Psoas muscle (tissue), 8 donors: ENCODE measurements around the gene TRIP10. TPM values are rescaled to one million over a fixed set of nuclear protein-coding genes. Genes with fewer than 3 reads are reported as not detected.

Source experiments
- ATAC-seq, 4 donors: fragments of 200-7000 bp; cut with Tn5 transposase; one replicate each; pipeline ENCODE4 v1.9.1; 2020; ENCODE audit warnings: moderate library complexity in 3 of 4, mild to moderate bottlenecking in 2 of 4
- DNase-seq, 2 donors: peaks; one replicate each; pipeline ENCODE4 v3.0.0-alpha.2; 2020
- H3K27ac ChIP-seq: fragments of 200-600 bp; one replicate; pipeline ENCODE4 v1.8.0; 2022
- H3K27me3 ChIP-seq, 3 donors: fragments of 200-600 bp in 1 of 3; one replicate each; pipeline versions ENCODE4 v1.6.1 to v1.8.0; 2013 to 2022; ENCODE audit warnings: low read length in 2 of 3, mild to moderate bottlenecking in 2 of 3, moderate library complexity in 1 of 3; ENCODE audit not compliant: insufficient read depth in 3 of 3
- H3K36me3 ChIP-seq, 2 donors: fragments of 200-600 bp in 1 of 2; one replicate each; pipeline versions ENCODE4 v1.6.1 to v1.8.0; 2013 to 2022; ENCODE audit warnings: low read depth in 1 of 2, mild to moderate bottlenecking in 1 of 2, moderate library complexity in 1 of 2; ENCODE audit not compliant: insufficient read depth in 1 of 2
- H3K4me1 ChIP-seq: fragments of 200-600 bp; one replicate; pipeline ENCODE4 v1.8.0; 2022
- H3K4me3 ChIP-seq: fragments of 200-600 bp; one replicate; pipeline ENCODE4 v1.8.0; 2022; ENCODE audit warnings: mild to moderate bottlenecking
- H3K9me3 ChIP-seq: fragments of 200-600 bp; one replicate; pipeline ENCODE4 v1.8.0; 2022
- WGBS, 3 donors: extraction: QIAGEN DNeasy Blood & Tissue Kit; methylation state at CpG; one replicate each; pipeline versions ENCODE4 v1.1.6 to v1.1.7; 2013; 5-methylcytosine and 5-hydroxymethylcytosine counted together
- intact Hi-C, 2 donors: fragments of 100-400 bp; cut with DNase I; formaldehyde crosslinking; loops; one replicate each; pipeline versions ENCODE4 v1.11.0 to v1.14.2; 2022
- polyA plus RNA-seq, 3 donors: library from polyadenylated mRNA; stranded (reverse); fragments of 200-250 nt; gene quantifications; one replicate each; pipeline ENCODE4 v1.2.3, GENCODE V29; 2013
- total RNA-seq, 4 donors: library from RNA; stranded (reverse); fragmentation: NEBNext Ultra II Directional in 2 of 4; extraction: Animal tissue kit (Norgen Biotek cat#: 25700) in 2 of 4; gene quantifications; one replicate each; pipeline versions ENCODE4 v1.2.1 to v1.2.4, GENCODE V29; 2021 to 2023
- TF ChIP-seq, protein P1 (sequence below): fragments of 200-600 bp; IDR thresholded peaks from one replicate; pipeline ENCODE4 v1.8.0; 2022; ENCODE audit warnings: antibody characterized with exemption
- donor health status: healthy with polysubstance abuse.
- donor health status: DM: no; HTN: no; CAD: no; lungs with moderate emphysema.
- donor health status: Bipolar disorder and iron deficiency.
- donor health status: healthy.
- donor health status: DM: yes; HTN: yes; CAD: no.
- donor health status: DM: no; HTN: no; CAD: no.
- donor health status: DM: no; HTN: no; CAD: no.
- donor health status: DM: yes; HTN: yes; CAD: no.

TRIP10 gene
- total and polyA plus RNA-seq, 7 donors, result 104 to 297 (median 230) TPM

GRCh38 chr19:6750062-6750461 lies 10.6 kb downstream of the TRIP10 start:
- peak; percentile 67 to 84 for DNase-seq

GRCh38 chr19:6751189-6751588 lies 11.7 kb downstream of the TRIP10 start:
- peak in 1 of 2 donors; percentile 31 for DNase-seq

More at GRCh38 chr19:6750062-6750461, 10.6 kb downstream of the TRIP10 start:
- intact Hi-C loops, result no loop called here
- WGBS, 3 donors, result 61 to 64% (median 64%) methylated on average over 18 to 20 of the region's 20 CpGs
- TF ChIP-seq, protein P1, sequence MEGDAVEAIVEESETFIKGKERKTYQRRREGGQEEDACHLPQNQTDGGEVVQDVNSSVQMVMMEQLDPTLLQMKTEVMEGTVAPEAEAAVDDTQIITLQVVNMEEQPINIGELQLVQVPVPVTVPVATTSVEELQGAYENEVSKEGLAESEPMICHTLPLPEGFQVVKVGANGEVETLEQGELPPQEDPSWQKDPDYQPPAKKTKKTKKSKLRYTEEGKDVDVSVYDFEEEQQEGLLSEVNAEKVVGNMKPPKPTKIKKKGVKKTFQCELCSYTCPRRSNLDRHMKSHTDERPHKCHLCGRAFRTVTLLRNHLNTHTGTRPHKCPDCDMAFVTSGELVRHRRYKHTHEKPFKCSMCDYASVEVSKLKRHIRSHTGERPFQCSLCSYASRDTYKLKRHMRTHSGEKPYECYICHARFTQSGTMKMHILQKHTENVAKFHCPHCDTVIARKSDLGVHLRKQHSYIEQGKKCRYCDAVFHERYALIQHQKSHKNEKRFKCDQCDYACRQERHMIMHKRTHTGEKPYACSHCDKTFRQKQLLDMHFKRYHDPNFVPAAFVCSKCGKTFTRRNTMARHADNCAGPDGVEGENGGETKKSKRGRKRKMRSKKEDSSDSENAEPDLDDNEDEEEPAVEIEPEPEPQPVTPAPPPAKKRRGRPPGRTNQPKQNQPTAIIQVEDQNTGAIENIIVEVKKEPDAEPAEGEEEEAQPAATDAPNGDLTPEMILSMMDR, result no peak
- Histone ChIP-seq H3K36me3 (peaks cover 4 to 76% of the 10 kb centered on the region in 2 donors), H3K9me3 (no peaks in the 10 kb centered on the region), H3K27me3 (no peaks in the 10 kb centered on the region), H3K4me3 (no peak overlapping the region), H3K4me1 (peaks cover 30% of the 10 kb centered on the region), H3K27ac (peak overlapping the region; percentile 9)
- no peak for ATAC-seq

GRCh38 chr19:6752256-6753177 lies 13.0 kb downstream of the TRIP10 start:
- Histone ChIP-seq H3K27ac (peak overlapping the region; percentile 62), H3K4me3 (peak overlapping the region; percentile 47), H3K9me3 (no peaks in the 10 kb centered on the region), H3K36me3 (peaks cover 4 to 52% of the 10 kb centered on the region in 2 donors), H3K27me3 (no peaks in the 10 kb centered on the region), H3K4me1 (peaks cover 12% of the 10 kb centered on the region)
- TF ChIP-seq, protein P1, result no peak
- WGBS, 3 donors, result 59 to 66% (median 63%) methylated on average over 47 to 50 of the region's 50 CpGs
- intact Hi-C loops, result no loop called here
- ATAC-seq (peak; percentile 11 to 18 (median 16)), DNase-seq (no peak)

More at GRCh38 chr19:6751189-6751588, 11.7 kb downstream of the TRIP10 start:
- no peak overlapping the region for H3K4me3 ChIP-seq
- no peaks in the 10 kb centered on the region for H3K27me3 ChIP-seq
- ATAC-seq, result no peak
- no peaks in the 10 kb centered on the region for H3K9me3 ChIP-seq
- intact Hi-C loops, result no loop called here
- no peak overlapping the region for H3K27ac ChIP-seq
- TF ChIP-seq, protein P1, result no peak
- peaks cover 22% of the 10 kb centered on the region for H3K4me1 ChIP-seq
- WGBS, 3 donors, result 86 to 88% (median 86%) methylated on average over 16 of the region's 16 CpGs
- peaks cover 4 to 65% of the 10 kb centered on the region in 2 donors for H3K36me3 ChIP-seq

- intact Hi-C loops, result no loop called here
Measured at GRCh38 chr19:6753178-6754031, 13.9 kb downstream of the TRIP10 start.

More at GRCh38 chr19:6753178-6754031, 13.9 kb downstream of the TRIP10 start:
- TF ChIP-seq, protein P1, result peak; percentile 38
- DNase-seq (peak; percentile 87 to 94), ATAC-seq (peak; percentile 87 to 90 (median 88))
- peak overlapping the region; percentile 62 for H3K27ac ChIP-seq
- peaks cover 4 to 43% of the 10 kb centered on the region in 2 donors for H3K36me3 ChIP-seq
- no peaks in the 10 kb centered on the region for H3K27me3 ChIP-seq
- 5 to 11% (median 5%) methylated on average over 48 to 50 of the region's 50 CpGs for WGBS, 3 donors
- peak overlapping the region; percentile 47 for H3K4me3 ChIP-seq
- peaks cover 3% of the 10 kb centered on the region for H3K4me1 ChIP-seq
- no peaks in the 10 kb centered on the region for H3K9me3 ChIP-seq
